Measurements from ENCODE around the gene AOPEP.

- TF ChIP-seq CTCF (IDR thresholded peaks at IDR 0.05) = no peak
- TF ChIP-seq POLR2A (IDR thresholded peaks at IDR 0.05) = no peak
Observed at GRCh38 chr9:94991961-94992907, 265.7 kb downstream of the AOPEP start.

Data from heart left ventricle (tissue), 13 donors.